Measurements from ENCODE around the gene ILF2.

GRCh38 chr1:153659175-153659534 is 11.6 kb downstream of the ILF2 start:
- TF ChIP-seq CTCF (conservative IDR thresholded peaks at IDR 0.05; ENCODE audit: low read length) (no peak), EZH2phosphoT487 (IDR thresholded peaks at IDR 0.05; ENCODE audit: borderline replicate concordance, low read depth, low read length) (no peak)

Data from OCI-LY7 (cell line).